DMS53 treated with DMSO at 0.1 percent for 48 hours (cell line): Measurements from ENCODE around the gene MBLAC2.

Source experiments
- DNase-seq: peaks from one replicate; lab custom pipeline; 2025; ENCODE audit not compliant: unreplicated experiment; lab: John Stamatoyannopoulos, UW

Gene MBLAC2

DNA sequence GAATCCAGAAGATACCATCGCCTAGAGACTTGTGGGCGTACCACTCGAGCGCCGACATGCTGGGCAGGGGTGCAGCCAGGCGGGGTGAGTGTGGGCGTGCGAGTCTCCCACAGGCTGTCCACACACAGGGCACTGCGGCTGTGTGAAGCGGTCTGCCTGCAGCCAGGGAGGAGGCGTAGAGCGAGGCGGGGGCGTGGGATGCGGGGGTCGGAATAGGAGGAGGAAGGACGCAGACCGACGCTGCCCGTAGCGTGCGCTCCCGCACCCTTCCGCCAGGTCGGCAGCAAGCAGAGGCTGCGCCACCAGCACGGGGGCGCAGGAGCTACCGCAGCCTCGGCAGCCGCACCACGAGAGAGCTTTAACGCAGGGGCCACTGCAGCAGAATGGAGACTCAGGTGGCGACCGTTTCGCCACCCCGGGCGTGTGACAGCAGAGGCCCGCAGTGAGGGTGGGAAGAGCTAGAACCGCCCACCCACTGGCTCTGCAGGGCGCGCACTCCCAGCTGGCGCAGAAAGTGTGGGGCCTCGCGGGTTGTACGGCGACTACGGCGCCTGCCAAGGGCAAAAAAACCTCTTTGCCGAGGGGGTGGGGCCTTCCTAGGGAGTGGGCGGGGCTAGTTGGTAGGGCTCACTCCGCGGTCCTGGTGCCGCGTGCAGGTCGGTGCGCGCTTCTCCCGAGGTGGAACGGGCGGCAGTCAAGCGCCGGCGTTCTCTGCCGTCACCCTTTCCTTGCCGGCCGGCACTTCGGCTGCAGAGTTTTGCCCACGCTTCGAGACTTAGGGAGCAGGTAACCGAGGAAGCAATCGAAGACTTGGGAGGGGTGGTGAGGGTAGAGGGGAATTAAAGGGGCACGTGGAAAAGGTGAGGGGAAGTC, at the start of gene MBLAC2, which contains the start of gene POLR3G:
MBLAC2 (minus strand) TSS at position 537 of the 873 bp plus-strand sequence; CDS start at position 58, 479 bp downstream.
POLR3G (plus strand) TSS at position 630 of the 873 bp plus-strand sequence. CDS start 10,704 bp downstream, outside the sequence.
- DNase-seq: peak; percentile 88

DNA sequence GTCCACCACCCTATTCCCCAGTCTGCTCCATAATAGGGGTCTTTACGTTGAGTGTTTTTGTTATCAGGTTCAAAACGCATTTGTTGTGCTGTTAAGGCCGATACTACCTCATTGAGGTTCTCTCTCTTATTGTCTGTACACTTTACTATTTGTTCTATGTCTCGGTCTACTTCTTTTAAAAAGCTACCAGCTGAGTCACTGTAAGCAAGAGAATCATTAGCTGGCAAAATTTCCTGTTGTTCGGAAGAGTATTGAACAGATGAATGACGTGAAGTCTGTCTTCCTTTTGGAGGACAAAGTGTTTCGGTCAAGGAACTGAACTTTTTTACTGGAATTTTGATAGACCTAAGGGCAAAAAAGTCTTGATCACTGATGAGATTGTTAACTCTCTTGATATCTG, 44.5 kb upstream of the MBLAC2 start:
- peak; percentile 85 for DNase-seq

DNA sequence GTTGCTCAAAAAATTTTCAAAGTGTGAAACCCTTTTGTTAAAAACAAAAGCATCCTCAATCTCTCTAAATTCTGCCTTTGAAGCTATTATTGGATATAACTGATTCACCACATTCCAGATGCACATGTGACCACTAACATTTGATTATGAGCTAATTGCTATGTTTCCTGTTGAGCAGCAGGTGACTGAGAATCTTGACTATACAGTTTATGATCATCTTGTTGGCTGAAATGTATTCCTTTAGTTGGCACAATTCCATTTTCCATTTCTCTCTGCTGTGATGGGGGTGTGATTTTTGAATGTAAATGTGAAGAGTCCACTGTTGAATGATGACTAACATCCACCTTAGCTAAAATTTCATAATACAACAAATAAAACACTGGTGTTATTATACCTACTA, 44.1 kb upstream of the MBLAC2 start:
- peak; percentile 84 for DNase-seq

DNA sequence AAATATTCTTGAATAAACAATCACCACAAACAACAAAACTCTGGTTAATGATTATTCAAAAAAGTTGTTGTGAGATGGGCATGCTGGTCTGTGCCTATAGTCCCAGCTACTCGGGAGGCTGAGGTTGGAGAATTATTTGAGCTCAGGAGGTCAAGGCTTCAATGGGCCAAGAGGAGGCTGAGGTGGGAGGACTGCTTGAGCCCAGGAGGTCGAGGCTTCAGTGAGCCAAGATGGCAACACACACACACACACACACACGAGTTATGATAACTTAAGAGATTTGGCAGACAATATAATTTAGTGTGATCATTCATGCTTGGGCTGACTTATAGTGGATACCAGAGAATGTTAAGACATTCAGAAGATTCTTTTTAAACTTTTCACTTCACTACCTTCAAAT, 39.9 kb upstream of the MBLAC2 start:
- DNase-seq: no peak

DNA sequence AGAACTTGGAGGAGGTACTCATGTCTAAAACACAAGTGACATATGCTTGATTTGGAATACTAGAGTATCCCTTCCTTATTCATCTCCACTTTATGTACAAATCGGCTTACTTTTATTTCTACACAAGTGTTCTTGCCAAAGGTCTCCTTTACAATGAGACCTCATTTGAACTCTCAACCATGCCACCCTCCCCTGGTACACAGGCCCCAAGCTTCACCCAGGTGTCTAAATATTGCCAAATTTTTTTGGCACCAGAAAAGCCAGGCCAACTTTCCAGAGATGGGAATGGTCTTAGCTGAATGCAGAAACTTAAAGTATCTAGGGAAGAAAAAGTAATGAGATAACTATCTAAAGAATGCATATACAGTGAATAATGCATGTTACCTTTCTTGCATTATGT, 35.9 kb upstream of the MBLAC2 start:
- DNase-seq: no peak

DNA sequence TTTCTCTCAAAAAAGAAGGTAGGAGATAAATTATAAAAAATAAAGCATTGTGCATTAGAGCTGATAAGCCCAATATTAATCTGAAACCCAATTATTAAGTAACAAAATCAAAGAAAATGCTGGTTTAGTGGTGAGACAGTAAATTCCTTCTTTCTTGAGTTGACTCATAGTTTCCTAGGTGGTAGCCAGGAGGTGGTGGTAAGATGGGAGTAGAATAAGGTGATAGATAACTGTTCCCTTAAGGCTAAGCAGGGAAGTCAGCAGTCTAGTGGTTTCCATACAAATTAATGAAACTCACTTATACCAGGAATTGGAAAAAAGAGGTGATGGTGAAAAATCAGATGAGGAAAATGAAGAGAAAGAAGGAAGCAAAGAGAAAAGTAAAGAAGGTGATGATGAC, 31.6 kb upstream of the MBLAC2 start:
- no peak for DNase-seq

DNA sequence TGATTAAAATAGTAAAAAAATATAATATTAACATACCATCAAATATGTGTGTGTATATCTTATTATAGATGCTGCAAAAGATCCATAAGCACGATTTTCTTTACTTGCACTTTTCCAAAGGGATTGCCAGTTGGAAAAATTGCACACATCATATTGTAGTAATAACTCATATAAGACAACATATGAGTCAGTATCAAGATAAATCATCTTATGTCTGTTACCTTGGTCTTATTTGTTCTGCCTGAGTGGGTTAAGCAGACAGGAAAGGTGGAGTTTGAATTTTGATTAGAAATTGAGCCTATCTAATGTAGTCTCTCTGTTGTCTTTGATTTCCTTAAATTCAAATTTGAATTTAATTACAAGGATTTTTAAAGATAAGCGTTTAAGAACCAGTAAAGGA, 30.2 kb upstream of the MBLAC2 start:
- no peak for DNase-seq

DNA sequence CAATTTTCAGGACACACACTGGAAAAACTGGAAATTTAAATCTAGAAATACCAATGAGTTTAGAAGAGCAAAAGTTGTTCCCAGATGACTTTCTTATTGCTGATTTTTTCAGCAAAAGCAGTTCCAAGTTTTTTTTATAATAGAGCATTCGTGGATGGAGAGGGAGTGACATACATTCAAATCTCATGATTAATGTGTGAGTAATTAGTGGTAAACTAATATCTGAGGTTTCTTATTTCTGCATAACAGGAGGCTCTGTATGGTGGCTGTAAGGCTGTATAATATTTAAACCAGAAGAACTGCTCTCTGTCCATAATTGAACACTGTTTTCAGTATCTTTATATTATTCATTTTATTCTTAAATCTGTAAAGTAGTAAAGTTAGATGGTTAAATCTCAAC, 29.0 kb upstream of the MBLAC2 start:
- DNase-seq: no peak

DNA sequence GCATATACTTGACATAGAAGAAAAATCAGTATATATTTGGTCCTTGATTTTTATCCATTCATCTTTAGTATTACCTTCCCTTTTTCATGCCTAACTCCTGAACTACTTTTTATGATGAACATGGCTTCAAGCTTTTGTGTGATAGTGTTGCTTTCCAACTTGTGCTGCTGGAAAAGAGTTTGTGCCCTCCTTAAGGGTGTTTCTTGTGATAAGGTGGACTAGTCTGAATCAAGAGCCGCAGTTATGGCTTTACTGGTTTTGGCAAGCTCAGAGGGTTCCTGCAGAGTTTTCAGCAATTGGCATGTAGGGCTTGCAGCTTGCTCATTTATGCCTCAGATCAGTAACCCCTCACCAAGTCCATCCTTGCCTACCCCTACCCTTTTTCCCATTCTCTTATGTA, 20.6 kb upstream of the MBLAC2 start:
- DNase-seq: no peak

DNA sequence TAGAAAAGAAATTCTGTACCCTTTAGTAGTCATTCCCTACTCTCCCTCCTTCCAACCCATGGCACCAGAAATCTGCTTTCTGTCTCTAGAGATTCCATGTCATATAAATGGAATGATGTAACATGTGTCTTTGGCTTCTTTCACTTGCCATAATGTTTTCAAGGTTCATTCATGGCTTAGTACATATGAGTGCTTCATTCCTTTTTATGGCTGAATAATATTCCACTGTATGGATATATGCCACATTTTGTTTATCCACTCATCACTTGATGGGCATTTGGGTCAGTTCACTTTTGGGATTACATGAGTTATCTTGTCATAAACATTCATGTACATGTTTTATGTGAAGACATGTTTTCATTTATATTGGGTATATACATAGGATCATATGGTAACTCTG, 19.5 kb upstream of the MBLAC2 start:
- DNase-seq: no peak

DNA sequence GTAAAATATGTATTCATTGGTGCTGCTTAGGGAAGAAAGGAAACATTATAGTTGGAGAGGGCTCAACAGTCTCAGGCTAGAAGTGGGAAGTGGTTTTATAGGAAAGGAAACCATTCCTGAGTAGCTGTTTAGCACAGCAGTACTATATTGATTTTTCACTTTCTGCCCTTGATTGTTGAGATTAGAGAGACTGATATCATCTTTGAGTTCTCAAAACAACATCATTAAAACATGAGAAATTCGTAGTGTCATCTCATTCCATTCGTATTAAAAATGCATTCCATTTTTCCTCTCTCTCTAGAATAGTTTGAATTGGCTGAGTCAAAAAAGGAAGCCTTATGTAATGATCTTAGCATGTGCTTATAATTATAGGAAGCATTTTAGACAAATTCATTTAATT, 14.2 kb upstream of the MBLAC2 start:
- no peak for DNase-seq

DNA sequence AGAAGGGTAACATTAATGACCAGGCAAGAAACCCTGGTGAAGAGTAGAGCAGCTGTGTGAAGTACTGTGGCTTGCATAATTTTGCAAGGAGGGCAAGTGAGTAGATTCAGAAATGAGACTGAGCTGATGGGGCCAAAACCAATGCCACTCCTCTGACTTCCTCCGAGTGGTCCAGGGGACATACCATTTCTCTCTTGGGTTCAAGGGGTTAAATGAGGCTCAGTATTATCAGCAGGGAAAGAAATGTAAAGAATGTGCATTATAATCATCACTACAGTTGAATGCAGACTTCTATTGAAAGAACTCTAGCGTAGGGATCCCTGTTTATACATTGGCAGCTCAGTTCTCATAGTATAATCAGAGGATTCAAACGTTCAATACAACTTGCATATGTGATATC, 10.0 kb upstream of the MBLAC2 start:
- DNase-seq: no peak

DNA sequence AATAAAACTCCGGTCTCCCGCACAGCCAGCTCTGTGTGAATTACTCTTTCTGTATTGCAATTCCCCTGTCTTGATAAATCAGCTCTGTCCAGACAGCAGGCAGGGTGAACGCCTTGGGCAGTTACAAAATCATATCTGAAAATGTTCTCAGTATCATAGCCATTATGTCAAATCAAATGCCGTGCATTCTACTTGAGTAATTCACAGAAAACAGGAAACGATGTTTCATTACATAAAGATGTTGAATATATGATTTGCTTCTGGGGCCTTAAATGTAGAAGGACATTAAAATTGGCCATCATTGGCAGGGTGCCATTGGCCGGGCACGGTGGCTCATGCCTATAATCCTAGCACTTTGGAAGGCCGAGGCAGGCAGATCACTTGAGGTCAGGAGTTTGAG, 8.6 kb upstream of the MBLAC2 start:
- DNase-seq: no peak

DNA sequence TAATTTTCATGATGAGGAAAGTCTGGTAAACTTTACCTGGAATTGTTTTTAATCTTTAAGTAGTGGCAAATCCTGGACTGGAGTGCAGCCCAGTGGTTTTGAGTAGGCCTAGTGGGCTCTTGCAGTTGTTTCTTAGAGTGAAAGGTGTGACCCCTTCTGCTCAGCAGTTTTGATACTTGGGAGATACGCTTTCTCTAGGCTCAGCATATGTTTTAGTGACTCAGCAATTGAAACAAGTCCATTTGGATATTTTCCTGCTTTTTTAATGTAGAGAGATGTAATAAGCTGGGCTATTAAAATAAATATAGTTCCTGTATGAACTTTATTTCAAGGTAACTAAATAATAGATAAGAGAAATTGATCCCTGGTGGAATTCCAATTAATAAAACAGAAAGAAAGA, 6.1 kb upstream of the MBLAC2 start:
- no peak for DNase-seq

DNA sequence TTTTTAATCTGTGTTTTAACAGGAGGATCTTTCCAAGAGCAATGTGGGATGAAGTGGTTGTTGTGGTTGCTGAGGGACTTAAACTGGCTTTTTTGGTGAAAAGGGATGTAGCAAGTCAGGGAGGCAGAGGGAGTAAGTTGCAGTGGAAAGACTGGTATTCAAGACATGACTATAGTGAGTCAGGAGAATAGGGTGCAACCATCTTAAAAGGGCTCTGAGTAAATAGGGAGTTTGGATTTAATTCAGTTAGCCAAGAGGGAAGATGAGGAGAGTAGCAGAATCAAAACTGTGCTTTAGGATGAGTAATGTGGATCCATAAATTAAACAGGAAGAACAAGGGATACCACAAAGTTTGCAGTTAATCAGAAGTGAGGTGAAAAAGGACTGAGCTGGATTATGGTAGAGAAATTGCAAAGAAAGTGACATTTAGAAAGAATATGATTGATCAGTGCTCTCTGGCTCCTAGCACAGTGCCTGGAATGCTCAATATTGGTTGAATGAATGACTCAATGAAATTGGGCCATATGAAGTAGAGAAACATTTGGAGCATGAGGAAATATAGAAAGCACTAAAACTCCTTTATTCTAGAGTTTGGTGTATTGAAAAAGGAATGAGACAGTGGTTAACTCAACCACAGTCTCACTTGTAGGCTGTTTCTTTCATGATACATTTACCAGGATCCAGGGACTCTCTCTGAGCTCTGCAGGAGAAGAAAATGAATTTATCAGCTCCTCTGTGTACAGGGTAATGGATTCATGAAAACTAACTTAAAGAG, 5.2 kb upstream of the MBLAC2 start:
- no peak for DNase-seq

DNA sequence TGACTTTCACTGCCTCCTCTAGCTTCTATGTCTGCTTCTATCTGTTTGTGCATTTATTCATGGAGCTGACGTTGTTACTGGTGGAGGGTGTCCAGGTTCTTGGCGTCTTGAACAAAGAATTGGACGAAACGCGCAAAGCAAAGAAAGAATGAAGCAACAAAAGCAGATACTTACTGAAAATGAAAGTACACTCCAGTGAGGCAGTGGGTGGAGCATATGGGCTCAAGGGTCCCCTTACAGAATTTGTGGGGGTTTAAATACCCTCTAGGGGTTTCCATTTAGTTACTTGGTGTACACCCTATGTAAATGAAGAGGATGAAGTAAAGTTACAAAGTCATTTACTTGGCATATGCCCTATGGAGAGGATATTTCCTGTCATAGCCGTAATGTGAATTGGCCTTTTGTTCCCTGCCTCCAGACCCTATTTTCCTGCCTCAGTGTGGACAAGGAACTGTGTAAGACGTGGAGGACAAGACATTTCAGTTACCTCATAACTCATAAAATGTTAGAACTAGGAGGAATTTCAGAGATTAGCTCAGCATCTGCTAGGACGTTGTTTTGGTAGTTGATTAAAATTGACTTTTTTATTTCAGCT, 3.1 kb upstream of the MBLAC2 start:
- no peak for DNase-seq

DNA sequence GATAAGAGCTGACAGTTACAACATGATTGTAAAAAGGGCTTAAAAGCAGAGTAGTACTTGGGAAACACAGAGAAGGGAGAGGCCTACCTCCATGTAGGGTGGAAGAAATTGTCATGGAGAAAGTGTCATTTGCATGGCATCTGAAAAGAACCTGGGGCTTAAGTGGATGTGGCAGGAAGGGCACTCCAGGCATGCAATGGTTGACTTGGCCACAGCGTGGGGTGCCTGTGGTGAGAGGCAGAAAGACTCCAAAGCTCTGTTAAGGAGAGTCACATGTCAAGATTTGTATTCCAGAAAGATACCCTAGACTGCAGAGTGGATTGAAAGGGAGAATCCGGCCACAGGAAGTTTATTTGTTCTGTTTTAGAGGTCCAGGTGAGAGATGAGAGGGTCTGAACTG, 2.5 kb upstream of the MBLAC2 start:
- DNase-seq: no peak

DNA sequence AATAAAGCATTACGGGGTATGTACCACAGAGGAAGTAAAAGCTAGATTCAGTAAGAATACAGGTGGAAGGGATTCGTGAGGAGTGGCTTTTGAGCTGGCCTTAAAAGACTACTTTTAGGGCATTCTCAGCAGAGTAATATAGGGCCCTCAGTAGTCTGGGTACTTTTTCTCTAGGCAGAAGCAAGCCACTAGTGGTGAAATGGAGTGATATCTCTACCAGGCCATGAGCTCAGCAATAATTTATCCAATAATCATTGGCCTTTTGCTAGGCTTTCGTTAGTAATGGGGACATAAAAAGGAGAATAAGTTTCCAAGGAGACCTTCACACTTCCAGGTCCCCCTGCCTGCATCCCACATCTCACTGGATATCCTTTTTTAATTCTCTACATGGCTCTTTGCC, 1.8 kb upstream of the MBLAC2 start:
- DNase-seq: no peak

DNA sequence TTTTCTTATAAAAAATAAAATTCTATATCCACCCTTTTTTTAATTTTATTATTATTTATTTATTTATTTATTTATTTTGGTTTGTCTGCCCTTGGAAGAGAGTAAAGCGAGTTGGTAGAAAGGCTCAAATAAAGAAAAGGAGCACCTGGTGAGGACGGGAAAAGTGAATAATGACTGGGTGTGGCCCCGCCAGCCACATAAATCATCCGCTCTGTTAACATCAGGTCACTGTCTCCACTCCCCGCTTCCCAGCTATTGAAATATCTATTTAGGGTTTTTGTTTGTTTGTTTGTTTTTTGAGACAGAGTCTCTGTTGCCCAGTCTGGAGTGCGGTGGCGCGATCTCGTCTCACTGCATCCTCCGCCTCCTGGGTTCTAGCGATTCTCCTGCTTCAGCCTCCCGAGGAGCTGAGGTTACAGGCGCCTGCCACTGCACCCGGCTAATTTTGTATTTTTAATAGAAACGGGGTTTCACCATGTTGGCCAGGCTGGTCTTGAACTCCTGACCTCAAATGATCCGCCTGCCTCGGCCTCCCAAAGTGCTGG, 937 bp upstream of the MBLAC2 start:
- no peak for DNase-seq

DNA sequence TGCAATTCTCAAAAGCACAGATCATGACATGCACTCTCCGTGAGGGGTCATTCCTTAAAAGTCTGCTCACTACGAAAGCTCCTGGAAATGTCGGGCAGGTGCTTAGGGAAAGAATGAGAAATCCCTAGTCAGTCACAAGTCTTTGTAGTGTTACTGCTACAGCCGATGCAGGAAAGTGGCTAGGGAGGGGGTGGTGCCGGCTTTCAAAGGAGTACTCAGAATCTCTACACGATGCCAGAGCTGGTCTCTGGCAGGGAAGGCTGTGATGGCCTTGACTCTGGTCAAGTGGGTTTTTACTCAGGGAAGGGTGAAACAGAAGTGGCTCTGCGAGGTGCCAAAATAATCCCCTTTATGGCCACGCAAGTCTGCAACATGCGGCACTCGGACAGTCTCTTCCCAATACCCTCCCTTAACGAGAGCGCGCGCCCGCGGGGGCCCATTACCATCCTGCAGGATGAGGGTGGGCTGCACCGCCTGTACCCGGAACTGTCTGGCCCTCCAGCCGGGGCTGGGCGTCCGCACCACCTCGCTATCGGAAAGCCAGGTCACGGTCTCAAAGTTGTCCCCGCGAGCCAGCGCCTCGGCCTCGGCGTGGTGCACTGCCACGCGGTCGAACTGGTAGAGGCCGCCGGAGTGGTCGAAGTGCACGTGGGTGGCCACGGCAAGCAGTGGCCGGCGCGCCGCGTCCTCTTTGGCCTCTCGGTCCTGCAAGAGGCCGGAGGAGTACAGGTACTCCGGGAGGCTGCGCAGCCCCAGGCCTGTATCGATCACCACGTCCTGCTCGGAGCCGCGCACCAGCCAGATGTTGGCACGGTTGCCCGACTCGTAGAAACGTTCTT, 956 bp downstream of the MBLAC2 start:
- DNase-seq: peak; percentile 59
